Endothelial cell of hepatic sinusoid (primary cell): Measurements from ENCODE around the gene MALRD1.

Source experiments
- in situ Hi-C: cut with HindIII; loops from 2 replicates; pipeline ENCODE4 v1.10.0; 2017; ENCODE audit warnings: low sequenced_read_pairs

Gene MALRD1

DNA sequence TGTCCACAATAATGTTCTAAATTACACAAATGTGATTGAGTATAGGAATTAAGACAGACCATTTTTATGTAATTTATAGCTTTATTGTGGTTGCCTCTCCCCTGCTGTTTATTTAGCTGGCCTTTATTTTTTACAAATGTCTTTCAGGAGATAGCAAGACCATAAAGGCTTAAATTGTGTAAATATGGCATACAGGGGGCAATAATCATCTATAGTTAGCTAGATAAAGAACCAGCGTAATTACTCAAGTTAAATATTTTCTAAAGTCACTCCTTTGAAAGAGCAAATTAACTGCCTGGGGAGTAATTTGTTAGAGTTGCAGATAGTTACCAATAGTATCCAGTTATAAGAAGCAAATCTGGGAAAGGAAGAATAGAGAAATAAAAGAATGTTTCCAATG is at the start of gene MALRD1:
MALRD1 (plus strand) TSS at position 313 of the 400 bp plus-strand sequence. CDS start 138 bp downstream, outside the sequence.
- in situ Hi-C loops, result no loop called here

DNA sequence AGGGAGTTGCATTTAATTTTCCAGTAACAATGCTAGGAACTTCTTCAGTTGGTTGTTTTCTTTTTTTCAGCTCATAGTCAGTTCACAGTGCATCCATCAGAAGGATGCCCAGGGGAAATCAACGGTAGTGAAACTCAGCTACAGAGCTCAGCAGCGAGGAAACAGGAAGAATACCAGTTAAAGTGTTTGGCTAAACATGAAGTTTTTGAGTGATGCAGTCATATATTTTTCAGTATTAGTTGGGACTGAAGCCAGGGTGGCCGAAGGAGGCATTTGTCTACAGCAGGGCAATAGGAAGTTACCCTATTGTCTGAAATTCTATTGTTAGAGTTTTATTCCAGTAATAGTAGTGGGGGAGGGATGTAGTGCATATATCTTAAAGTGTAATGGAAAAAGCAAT is 45.3 kb upstream of the MALRD1 start:
- in situ Hi-C loops, result no loop called here

DNA sequence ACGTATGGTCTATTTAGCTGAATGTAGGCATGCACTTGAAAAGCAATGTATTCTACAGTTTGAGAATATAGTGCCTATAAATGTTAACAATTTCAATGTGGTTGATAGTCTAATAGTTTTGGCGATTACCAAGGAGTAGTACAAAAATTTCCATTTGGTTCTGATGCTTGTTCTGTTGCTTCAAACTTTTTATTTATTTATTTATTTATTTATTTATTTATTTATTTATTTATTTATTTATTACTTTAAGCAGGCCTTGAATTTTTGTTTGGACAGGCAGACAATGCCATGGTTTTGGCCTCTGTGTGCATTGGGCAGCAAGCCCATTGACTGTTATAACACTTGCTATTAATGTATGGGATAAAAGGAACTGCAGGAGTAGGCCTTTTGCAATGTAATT is 36.5 kb upstream of the MALRD1 start:
- in situ Hi-C loops, result no loop called here

DNA sequence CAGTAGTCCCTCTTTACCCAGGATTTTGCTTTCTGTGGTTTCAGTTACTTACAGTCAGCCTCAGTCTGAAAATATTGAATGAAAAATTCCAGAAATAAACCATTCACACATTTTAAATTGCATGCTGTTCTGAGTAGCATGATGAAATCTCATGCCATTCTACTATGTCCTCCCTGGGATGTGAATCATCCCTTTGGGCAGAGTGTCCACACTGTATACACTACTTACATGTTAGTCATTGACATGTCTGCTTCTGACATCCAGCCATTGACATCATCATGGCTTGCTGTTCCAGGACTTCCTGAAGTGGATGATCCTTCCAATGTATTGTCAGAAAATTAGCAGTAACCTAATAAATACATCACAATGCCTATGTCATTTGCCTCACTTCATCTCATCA is 34.6 kb upstream of the MALRD1 start:
- in situ Hi-C loops, result no loop called here

- in situ Hi-C loops, result no loop called here
Measured at GRCh38 chr10:19014498-19014897, 34.1 kb upstream of the MALRD1 start.

GRCh38 chr10:19017116-19017890 is 31.3 kb upstream of the MALRD1 start:
- in situ Hi-C loops, result no loop called here

- in situ Hi-C loops, result no loop called here
Measured at GRCh38 chr10:19021162-19021561, 27.4 kb upstream of the MALRD1 start.

GRCh38 chr10:19024611-19025010 is 24.0 kb upstream of the MALRD1 start:
- in situ Hi-C loops, result no loop called here

- in situ Hi-C loops, result no loop called here
Measured at GRCh38 chr10:19031763-19032162, 16.8 kb upstream of the MALRD1 start.

DNA sequence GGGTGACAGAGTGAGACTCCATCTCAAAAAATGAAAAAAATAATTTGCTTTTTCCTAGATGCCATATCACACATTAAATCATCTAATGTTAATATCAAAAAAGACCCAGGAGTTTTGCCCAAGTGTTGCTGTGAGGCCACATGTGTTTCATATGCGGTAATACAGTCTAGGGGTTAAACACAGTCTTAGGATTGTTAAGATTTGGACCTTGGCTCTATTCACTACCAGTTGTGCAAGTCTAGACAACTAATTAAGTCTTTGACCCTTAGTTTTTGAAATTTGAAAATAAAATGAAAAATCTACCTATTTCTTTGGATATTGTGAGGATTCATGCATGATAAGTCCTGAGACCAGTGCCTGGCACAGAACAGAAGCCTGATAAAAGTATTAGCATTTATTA is 14.9 kb upstream of the MALRD1 start:
- in situ Hi-C loops, result no loop called here

DNA sequence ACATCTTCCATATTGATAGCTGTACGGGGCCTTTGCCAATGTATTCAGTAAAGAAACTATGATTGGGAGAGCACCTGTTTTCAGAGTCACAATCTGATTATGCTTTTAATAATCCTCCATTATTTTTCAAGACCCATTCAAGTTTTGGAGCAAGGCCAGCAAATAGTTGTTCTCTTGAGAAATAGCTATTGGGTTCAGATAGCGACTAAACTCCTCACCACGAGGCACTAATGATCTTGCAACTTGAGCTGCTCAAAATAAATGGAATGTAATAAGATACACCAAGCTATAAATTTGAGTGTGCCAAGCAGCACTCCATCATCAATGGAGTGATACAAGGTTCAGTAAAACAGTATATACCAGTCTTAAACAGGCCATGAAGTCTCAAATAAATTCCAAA is 7.4 kb upstream of the MALRD1 start:
- in situ Hi-C loops, result no loop called here

GRCh38 chr10:19043431-19043830 is 5.2 kb upstream of the MALRD1 start:
- in situ Hi-C loops, result no loop called here

- in situ Hi-C loops, result no loop called here
Measured at GRCh38 chr10:19046679-19047078, 1.9 kb upstream of the MALRD1 start.

DNA sequence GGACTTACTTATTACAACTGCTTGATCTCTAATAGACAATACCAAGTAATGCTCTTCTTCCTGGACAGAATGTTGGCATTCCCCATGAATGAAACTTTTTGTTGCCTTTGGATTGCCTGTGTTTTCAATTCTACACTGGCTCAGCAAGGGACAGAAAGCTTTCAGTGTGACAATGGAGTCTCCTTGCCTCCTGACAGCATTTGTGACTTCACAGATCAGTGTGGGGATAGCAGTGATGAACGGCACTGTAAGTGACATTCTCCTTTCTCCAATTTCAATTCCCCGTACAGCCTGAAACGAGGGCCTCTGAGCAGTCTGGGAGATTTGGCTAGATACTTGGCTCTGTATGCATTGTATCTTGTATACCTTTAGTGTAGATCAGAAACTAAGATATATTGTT is 290 bp downstream of the MALRD1 start:
- in situ Hi-C loops, result no loop called here

DNA sequence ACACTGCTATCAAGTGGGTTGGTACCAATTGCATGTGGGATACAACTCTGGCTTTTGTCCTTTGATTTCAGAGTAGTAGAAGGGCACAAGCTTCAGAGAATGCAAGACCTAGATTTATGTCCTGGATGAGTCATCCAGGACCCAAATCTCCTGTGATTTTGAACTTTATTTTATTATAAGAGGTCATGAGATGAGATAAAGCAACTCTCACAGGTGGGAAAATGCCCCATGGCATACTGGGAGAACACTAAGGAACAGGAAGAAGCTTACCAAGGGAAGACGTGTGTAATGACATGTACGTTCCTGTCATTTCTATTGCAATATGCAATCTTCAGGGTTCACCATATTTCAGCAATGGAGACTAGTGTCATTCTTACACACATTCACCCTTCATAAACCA is 966 bp downstream of the MALRD1 start:
- in situ Hi-C loops, result no loop called here

- in situ Hi-C loops, result no loop called here
Measured at GRCh38 chr10:19054289-19054835, 5.8 kb downstream of the MALRD1 start.

- in situ Hi-C loops, result no loop called here
Measured at GRCh38 chr10:19058046-19058445, 9.4 kb downstream of the MALRD1 start.

DNA sequence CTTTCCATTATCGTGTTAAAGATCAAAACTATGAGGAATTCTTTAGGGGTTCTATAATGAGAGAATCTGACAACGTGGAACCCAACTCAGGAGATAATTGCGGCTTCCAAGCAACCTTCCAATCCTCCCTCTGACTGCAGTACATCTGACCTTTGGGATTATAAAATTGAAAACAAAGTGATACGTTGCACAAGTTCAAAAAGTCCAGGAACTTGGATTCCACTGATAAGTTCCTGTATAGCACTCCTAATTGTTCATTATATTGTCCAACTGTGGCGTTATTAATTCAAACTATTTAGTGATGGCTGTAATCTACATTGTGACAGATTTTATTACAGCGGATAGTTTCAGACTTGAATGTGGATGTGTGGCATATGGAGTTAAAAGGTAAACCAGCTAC is 15.4 kb downstream of the MALRD1 start:
- in situ Hi-C loops, result no loop called here

DNA sequence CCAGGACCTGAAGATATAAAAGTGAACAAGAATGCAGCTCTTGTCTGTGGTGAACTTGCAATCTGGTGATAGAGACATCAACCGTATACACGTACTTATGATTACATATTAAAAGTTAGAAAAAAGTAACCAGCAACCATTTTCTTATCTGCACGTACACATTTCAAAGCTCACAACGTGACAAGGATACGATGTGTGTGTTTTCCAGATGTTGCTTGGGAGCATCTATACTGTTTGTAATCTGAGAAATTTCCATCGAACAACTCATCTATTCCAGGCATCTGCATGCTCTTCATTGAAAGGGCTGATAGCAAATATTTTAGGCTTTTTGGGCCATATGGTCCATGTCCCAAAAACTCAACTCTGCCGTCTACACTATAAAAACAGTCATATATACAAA is 23.3 kb downstream of the MALRD1 start:
- in situ Hi-C loops, result no loop called here

GRCh38 chr10:19077276-19077675 is 28.7 kb downstream of the MALRD1 start:
- in situ Hi-C loops, result no loop called here

DNA sequence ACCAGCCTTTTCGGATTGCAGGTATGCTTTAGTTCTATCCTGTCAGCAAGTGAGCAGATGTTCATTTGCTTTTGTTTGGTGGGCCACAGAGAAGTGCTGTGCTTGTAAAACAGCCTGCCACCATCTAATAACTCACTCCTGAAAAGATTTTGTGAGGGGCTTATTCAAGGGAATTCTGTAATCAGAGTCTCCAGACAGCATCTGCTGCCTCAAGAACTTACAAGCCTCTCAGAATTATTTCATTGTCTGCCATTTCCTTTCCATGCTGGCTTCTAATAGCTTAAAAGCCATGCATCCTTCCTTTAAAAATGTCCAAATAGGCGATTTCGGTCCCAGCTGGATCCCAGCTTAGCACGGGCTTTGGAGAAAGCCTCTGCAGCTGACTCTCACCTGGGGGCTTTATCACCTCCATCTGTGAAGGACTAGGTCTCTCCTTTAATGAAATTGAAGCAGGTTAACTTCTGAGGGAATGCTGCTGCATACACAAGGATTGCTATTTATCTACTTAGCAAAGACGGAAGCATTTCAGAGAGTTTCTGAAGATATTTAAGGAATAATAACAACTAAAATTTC is 48.0 kb downstream of the MALRD1 start:
- in situ Hi-C loops, result no loop called here

DNA sequence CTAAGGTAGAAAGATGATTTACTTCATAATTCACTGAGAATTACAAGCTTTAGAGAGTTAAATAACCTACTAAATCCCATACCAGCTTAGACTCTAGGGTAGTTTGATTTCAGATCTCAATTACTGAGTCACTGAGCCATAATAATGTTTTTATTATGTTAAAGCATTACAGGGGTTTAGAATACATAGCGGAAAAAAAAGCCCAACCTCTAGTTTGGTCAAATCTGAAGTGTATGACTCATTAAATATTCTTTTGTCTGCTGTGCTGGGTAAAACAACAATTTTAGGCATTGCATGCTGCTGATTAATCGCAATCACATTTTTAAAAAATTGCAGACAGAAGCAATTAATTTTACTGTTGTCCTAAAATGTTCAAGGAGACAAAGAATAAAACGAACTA is 48.5 kb downstream of the MALRD1 start:
- in situ Hi-C loops, result no loop called here
